GM12872 (cell line): Measurements from ENCODE around the gene ANKAR.

Source experiments
- CTCF ChIP-seq: IDR thresholded peaks from 3 replicates; pipeline ENCODE4 v1.5.1; 2011; ENCODE audit warnings: low read depth, mild to moderate bottlenecking, low read length, moderate library complexity; ENCODE audit not compliant: insufficient read depth

ANKAR gene

DNA sequence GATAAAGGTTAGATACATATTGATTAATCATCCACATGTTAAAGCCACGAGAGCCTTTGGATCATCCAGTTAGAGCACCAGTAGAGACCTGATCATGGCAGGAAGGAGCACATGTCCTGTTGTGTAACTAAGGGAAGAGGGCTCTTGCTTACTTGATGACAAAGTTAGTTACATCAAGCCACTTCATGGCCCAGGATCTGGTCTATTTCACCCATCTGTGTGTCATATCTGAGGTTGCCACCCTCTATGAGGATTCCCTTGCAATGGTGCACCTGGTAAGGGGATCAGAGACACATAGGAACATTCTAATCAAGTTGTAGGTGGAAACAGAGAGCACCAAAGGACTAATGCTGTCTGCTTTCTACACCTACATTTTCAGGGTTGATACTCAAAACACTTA is 6.7 kb downstream of the ANKAR start:
- TF ChIP-seq CTCF = no peak

- TF ChIP-seq CTCF = no peak
Measured at GRCh38 chr2:189681903-189682302, 7.4 kb downstream of the ANKAR start.

GRCh38 chr2:189683348-189683747 is 8.9 kb downstream of the ANKAR start:
- no peak for TF ChIP-seq CTCF

GRCh38 chr2:189684811-189685210 is 10.3 kb downstream of the ANKAR start:
- TF ChIP-seq CTCF = no peak

DNA sequence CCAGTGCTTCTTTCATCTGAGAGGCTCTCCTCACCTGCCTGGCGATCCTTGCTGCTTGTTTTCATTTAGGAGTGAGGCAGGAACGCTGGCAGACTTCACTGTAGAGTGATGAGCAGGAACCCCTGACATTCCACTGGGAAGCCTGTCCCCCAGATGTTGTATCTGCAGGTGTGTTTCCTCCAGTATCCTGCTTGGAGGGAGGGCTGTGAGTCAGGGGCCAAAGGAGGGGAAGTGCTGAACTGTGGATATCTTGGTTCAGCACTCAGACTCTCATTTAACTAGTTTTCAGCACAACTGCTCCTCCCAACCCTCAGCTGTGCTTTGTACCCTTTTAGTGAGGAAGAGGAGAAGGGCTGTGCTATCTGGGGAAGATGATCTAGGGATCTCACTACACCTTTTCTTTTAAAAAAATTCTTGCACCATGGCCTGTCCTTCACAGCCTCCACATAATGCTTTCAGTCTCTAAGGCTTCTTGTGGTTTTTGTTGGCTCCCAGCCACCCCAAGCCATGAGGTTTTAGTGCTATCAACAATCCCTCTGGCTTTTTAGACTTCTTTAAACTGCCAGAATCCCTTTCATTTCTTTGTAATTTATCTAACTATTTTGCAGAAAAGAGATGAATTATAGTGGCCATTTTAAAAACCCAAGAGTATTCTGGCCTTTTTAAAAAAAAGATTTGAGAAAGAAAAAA is 11.2 kb downstream of the ANKAR start:
- no peak for TF ChIP-seq CTCF

DNA sequence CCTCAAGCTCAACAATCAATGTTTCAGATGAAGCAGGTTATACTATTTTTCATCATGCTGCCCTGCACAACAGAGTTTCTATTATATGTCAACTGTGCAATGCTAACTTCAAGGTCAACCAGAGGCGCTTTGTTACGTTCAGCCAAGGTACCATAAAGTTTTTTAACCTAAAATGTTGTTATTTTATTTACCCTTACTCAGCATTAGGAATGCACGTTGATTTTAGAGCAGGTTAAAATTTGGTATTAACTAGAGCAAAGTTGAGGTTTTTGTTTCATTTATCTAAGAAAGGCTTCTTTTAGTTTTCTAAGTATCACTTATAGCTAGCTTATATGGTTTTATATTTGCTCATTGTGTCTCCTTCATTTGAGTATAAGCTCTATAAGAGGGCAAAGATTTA is 21.8 kb downstream of the ANKAR start:
- TF ChIP-seq CTCF = no peak

GRCh38 chr2:189698020-189698887 is 23.8 kb downstream of the ANKAR start:
- peak; percentile 47; the same call in 2 of the 3 replicates for TF ChIP-seq CTCF
